ENCODE data around the gene WNT7B.

- TF ChIP-seq CTCF (IDR thresholded peaks at IDR 0.05) (no peak), POLR2A (IDR thresholded peaks at IDR 0.05) (no peak)
Measured at GRCh38 chr22:45930324-45930723, 46.6 kb downstream of the WNT7B start.
